Endothelial cell of hepatic sinusoid (primary cell): ENCODE results near the gene SNX2.

Source experiments
- in situ Hi-C: cut with HindIII; loops from 2 replicates; pipeline ENCODE4 v1.10.0; 2017; ENCODE audit warnings: low sequenced_read_pairs

SNX2 gene

DNA sequence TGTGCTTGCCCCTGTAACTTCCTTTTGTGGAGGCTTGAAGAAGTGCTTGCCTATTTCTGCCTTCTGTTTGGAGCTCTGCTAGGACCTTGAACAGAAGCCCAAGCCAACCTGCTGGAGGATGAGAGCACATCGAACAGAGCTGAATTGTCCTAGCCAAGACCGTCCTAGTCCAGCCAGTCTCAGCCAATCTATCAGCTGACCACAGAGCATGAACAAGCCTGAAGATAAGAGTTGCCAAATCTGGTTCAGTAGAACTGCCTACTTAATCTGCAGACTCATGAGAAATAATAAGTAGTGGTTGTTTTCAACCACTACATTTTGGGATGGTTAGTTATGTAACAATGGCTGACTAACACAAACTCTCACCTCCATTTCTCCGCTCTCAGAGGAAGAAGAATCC, 4.4 kb upstream of the SNX2 start:
- in situ Hi-C loops = no loop called here

DNA sequence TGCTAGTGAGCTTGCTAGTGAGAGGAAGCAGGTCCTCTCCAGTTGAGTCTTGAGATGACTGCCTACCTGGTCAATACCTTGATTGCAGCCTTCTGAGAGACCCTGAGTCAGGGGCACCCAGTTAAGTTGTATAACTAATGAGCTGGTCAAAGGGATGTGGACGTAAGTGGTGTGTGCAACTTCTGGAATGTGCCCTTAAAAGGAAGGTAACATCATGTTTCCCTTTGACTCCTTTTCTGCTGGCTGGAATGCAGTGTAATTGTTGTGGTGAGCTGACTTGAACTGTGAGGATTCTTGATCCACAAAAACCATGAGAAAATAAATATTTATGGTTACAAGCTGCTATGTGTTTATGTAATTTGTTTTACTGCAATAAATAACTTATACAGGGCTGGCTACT, 2.4 kb upstream of the SNX2 start:
- in situ Hi-C loops = no loop called here

DNA sequence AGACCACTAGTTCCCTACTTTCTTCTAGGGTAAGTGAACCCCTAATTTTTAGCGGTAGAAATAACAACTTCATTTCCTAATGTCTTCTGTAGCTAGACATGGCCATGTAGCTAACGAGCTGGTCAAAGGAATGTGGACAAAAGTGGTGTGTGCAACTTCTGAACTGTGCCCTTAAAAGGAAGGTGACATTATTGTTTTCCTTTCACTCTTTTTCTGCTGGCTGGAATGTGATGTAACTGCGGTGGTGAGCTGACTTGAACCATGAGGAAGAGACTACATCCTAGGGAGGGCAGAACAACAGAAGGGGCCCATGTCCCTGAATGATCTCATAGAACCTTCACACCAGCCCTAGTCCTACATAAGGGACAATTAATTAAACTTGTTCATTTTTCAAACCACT, 1.3 kb upstream of the SNX2 start:
- in situ Hi-C loops = no loop called here

DNA sequence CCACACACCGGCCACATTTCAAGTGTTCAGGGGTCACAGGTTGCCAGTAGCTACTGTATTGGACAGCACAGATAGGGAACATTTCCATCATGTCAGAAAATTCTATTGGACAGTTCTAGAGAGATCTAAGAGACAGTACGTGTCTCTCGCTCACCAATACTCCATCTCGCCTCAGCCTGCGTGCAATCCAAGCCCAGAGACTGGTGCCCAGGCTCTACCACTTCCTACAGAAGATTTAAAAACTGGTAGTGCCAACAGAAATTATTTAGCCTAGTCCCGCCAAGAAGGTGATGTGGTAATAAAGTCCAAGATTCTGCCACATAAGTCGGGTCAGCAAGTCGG, 390 bp upstream of the SNX2 start:
- in situ Hi-C loops = no loop called here

DNA sequence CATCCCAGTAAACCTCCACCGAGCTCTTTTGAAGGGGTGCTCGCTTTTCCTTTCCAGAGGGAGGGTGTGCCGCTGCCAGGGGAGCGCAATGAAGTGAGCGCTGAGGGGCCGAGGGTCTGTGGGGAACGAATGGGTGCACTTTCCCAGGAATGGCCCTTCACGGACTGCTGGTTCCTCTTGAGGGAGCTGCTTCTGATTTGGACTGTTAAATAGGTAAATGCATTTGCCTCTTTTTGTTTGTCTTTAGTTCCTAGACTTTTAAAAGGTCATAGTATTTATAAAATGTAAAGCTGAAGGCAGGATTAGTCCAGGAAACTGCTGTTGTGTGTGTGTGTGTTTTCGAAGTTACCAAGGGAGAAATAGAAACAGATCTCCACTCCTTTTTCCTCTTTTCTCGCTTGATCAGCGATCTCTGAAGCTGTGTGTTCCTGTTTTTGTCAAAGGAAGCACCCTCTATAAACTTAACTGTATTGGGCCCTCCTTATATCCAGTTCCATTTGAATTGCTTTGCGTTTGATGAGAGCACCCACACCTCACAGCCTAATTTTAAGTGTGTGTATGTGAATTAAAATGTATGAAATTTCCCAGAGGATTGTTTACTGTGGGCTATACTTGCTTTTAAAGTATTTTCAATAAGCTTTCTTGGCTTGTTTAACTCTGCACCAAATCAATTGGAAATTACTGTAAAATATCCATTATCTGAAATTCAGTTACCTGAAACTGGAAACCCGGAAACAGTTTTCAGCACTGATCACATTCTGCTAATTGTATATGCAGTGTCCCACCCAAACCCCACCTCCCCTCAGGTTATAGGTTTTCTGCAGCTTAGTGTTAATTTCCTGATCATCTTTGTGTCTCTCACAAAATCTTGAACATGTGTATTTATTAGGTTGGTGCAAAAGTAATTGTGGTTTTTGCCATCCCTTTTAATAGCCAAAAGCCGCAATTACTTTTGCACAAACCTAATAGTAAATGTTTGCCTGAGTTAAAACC, 966 bp downstream of the SNX2 start:
- in situ Hi-C loops = no loop called here

DNA sequence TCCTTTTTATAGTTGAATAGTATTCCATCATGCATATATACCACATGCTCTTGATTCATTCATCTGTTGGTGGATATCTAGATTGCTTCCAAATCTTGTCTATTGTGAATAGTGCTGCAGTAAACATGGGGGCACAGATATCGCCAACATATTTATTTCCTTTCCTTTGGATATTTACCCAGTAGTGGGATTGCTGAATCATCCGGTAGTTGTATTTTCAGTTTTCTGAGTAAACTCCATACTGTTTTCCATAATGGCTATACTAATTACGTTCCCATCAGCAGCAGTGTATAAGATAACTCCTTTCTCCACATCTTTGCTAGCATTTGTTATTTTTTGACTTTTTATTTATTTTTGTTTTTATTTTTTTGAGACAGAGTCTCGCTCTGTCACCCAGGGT, 3.3 kb downstream of the SNX2 start:
- in situ Hi-C loops = no loop called here

DNA sequence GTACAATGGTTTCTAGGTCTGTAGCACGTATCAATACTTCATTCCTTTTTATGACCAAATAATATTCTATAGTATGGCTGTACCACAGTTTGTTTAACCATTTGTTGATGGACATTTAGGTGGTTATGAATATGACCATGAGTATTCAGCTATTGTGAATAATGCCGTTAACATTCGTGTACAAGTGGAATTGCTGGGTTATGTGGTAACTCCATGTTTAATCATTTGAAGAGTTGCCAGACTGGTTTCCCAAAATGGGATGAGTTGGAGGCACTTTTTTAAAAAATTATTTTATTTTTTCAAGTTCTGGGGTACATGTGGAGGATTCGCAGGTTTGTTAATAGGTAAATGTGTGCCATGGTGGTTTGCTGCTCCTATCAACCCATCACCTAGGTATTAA, 4.6 kb downstream of the SNX2 start:
- in situ Hi-C loops = no loop called here

DNA sequence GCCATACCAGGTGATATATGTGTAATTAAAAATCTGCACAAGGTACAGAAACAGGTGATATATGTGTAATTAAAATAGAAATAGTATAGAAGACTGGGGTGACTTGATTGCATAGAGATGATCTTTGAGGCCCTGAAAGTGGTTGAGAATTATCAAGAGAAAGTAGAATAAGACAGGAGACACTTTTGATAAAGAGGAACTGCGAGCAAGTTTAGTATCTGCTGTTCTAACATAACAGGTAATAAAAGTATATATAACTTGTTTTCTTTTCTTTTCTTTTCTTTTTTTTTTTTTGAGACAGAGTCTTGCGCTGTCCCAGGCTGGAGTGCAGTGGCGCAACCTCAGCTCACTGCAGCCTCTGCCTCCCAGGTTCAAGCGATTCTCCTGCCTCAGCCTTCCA, 5.4 kb downstream of the SNX2 start:
- in situ Hi-C loops = no loop called here

DNA sequence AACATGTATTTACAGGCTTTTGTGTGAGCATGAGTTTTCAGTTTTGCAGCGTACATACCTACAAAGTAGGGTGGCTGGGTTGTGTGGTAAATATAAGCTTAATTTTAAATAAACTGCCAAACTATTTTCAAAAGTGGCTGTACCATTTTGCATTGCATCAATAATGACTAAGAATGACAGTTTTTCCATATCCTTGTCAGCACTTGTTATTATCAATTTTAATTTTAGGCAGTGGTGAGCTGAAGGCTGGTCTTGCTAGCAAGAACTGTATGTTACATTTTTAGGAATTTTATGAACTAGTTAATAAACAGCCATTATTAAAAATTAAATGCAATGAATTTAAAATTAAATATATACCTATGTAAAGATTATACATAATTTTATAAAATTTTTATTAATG, 6.6 kb downstream of the SNX2 start:
- in situ Hi-C loops = no loop called here

DNA sequence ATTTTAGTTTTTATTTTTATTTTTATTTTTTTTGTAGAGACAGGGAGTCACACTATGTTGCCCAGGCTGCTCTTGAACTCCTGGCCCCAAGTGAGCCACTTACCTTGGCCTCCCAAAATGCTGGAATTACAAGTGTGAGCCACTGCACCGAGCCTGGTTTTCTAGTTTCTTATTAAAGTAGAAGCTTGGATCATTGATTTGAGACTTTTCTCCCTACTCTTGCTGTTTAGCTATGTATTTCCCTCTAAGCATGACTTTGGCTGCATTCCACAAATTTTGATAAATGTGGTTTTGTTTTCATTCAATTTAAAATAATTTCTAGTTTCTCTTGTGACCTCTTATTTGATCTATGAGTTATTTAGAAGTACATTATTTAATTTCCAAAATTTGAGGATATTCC, 10.4 kb downstream of the SNX2 start:
- in situ Hi-C loops = no loop called here

DNA sequence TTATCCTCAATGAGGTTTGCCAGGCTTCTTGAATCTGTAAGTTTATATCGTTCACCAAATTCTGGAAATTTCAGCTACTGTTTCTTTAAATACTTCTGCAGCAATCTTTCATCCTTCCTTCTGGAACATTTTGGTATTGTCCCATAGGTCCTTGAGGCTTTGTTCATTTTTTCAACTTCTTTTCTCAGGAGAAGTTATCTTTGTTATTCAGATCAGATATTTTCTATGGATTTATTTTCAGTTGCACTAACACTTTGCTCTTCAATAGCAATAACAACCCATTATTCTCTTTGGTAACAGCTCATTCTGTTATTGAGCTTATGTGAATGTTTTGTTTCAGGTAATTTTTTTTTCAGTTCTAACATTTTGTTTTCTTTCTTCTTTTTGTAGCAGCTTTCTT, 13.5 kb downstream of the SNX2 start:
- in situ Hi-C loops = no loop called here

DNA sequence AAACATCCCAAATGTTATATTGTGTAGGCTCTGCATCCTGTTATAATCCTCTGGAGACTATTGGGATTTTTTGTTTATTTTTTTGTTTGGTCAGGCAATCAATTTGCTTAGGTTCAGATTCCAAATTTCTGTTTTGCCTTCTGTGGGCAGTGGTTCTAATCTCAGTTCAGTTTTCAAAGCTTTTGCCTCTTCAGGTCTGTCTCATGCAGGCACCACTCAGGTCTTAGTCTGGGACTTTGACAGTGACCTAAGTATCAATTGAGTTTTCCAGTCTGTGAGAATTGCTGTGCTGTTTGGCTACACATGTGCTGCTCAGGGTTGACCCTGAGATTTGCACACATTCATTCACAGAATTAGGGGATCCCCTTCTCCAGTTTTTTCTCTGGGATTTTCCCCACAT, 14.1 kb downstream of the SNX2 start:
- in situ Hi-C loops = no loop called here

DNA sequence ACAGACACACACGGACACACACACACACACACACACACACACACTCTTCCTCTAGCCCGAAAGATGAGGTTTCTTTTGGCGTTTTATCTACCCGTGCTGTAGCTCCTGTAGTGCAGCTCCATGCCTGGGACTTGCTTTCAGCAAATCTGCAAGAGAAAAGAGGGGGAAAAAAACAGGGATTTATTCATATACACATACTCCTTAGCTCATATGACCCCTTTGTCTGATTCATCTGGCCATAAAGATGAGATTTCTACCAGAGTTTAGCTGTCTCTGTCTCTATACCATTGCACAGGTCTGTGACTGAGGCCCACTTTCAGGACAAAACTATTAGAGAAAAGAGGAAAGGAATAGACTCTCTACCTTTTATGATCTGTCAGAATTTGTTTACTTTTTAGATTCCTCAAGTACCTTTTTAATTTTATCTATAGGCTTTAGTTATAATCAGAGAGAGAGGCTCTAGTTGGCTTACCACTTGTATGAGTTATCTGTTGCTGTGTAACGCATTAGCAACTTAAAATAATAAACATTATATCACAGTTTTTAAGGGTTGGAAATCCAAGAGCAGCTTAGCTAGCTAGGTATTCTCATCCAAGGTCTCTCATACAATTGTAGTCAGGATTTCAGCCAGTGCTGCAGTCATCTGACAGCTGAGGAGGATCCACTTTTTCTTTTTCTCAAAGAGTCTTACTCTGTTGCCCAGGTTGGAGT, 14.7 kb downstream of the SNX2 start:
- in situ Hi-C loops = no loop called here

DNA sequence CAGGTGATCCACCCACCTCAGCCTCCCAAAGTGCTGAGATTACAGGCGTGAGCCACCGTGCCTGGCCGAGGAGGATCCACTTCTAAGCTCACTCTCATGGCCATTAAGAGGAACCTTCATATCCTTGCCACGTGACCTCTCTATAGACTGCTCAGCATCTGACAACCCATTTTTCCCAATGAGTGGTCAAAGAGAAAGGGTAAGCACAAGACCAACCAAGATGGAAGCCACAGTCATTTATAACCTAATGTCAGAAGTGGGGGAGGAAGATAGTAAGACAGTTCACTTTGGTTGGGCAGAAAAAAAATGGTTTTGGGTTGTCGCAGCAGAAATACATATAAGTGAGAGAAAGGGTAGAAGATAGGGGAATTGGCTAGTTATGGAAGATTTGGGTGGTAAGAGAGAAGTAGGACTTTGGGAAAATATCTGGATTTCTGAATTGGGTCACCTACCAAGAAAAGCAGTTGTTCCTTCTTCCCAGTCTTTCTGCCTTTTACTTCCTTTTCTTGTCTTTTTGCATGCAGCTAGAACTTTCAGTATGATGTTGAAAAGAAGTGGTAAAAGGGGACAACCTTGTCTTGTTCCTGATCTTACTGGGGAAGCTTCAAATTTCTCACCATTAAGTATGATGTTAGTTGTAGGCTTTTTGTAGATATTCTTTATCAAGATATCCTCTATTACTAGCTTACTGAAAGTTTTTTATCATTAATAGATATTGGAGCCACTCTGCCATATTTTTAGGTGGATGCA, 15.6 kb downstream of the SNX2 start:
- in situ Hi-C loops = no loop called here

DNA sequence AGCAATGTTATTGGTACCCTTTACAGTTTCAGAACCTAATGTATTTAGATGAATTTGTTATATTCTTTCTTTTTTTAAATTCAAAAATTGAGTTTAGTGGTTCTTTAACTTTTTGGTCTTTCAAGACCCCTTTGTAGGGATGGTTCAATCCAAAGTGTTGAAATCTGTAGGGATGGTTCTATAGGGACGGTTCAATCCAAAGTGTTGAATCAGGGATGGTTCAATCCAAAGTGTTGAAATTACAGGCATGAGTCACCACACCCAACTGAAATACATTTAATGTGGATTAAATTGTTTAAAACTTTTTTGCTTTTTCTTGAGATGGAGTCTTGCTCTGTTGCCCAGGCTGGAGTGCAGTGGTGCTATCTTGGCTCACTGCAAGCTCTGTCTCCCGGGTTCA, 30.6 kb downstream of the SNX2 start:
- in situ Hi-C loops = no loop called here

DNA sequence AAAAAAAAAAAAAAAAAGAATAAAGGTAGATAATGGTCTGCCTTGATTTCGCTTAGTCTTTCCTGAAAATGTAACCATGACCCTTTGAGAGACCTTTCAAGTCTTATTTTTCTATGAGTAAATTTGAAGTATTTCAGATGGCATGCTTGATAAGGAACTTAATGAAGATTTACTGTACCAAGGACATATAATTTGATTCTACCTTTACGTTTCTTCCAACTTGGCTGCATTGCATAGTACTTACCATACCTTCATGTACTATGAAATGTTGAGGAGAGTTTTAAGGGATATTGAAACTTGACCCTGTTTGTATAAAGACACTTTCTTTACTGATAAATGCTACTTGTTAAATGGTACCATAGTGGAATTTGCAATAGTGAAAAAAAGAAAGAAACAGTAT, 35.5 kb downstream of the SNX2 start:
- in situ Hi-C loops = no loop called here

DNA sequence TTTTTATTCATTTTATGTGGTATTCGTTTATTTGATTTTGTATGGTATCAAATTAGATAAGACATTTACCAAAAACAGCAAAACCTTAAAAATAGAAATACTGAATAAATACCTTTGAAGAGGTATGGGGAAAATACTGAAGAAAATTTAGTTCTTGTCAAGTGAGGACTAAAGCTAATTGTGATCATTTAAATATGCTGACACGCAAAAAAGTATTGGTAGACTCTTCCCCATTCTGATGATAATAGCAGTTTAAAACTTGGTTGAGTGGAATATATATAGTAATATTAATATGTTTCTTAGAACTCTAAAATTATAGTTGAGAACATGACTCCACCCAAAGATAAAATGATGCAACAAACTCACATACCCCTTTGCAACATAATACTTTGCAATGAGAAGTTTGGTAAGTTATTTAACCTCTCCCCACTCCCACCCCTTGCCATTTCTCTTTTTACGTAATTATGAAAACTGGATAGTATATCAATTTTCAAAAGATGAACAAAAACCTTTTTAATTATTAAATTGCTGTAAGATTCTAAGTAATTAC, 40.4 kb downstream of the SNX2 start:
- in situ Hi-C loops = no loop called here

DNA sequence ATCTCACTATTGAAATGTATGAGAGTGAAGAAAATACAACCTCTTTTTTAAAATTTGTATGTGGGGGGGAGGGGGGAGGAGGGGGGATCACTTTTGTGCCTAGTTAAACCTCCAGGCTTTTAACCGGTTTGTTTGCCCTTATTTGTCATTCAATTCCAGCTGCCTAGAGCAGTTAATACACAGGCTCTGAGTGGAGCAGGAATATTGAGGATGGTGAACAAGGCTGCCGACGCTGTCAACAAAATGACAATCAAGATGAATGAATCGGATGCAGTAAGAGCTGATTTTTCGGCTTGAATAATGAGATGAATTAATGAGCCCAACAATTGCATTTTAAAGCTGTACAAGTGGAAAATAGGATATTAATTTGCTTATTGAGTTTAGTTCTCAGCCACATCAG, 41.9 kb downstream of the SNX2 start:
- in situ Hi-C loops = no loop called here

DNA sequence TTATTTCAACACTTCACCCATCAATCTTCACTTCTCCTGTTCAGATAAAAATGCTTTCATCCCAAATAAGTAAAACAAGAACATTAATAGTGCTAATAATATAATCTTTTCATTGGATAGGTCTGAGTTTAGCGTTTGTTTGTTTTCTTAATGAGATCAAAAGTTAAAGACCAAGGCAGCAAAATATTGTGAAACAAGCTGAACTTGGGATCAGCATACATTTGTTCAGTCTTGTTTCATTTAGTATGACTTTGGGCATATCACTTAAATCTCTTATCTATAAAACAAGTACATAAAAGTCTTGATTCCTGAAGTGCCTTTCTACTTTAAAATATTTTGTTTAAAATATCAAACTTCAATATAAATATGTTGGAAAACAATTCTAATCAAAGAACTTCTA, 57.1 kb downstream of the SNX2 start:
- in situ Hi-C loops = no loop called here

DNA sequence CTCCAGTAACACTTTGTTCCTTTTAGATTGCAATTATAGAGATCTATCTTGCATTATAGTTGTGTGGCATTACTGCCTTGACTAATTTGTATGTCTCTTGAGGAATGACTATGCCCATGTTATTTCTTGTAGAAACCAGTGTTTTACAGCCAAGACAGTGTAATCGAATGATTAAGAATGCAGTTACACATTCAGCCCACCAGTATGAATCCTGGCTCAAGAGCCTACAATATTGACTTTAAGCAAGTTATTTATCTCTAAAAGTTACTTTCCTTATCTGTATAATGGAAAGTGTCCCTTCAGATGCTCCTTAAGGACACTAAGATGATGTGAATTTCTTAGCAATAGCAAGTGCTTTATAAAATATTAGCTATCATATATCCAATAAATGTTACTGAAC, 60.8 kb downstream of the SNX2 start:
- in situ Hi-C loops = no loop called here

DNA sequence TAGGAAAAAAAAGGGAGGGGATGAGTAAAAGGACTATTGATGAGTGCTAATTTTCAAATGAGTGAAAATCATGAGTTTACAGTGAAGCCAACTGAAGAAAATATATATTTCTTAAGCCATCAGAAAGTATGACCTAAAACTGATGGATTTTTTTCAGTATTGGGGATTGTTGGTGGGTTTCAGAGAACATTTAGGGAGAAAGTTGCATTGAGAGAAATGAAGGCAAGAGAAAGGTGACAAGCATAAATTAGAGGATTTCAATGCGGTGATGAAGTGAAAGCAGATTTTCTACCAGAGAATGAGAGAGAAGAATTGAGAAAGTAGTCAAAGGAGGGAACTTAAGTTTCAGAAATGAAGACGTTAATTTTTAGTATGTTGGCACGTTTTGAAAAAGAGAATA, 62.1 kb downstream of the SNX2 start:
- in situ Hi-C loops = no loop called here
